ENCODE data around the gene GTF2F1. TPM values are rescaled to one million over a fixed set of nuclear protein-coding genes. Genes with fewer than 3 reads are reported as not detected.

The GTF2F1 gene
- total RNA-seq, 1 experiment from 2014 or later: 43.8 TPM

- ChIA-PET POLR2A (ENCODE audit: unreplicated experiment) (no interaction called here), CTCF (no interaction called here)
- Histone ChIP-seq H2AFZ (no peak within 1 kb of the TSS), H3K36me3 (ENCODE audit: low read depth) (no peaks in the 10 kb centered on the region), H3K9me2 (ENCODE audit: insufficient read depth) (no peaks in the 10 kb centered on the region), H3K27ac (no peak within 1 kb of the TSS), H3F3A (ENCODE audit: insufficient read depth, low read depth) (no peaks in the 10 kb centered on the region), H3K79me2 (ENCODE audit: low read depth) (no peaks in the 10 kb centered on the region), H3K4me2 (no peak within 1 kb of the TSS), H3K4me3 (no peak within 1 kb of the TSS), H4K20me1 (ENCODE audit: insufficient read depth) (no peaks in the 10 kb centered on the region), H3K4me1 (replicated peaks; ENCODE audit: insufficient read depth) (no peaks in the 10 kb centered on the region), H3K27me3 (ENCODE audit: insufficient read depth, low read depth) (no peaks in the 10 kb centered on the region), H3K9me3 (ENCODE audit: insufficient read depth, low read depth) (no peaks in the 10 kb centered on the region)
- DNase-seq: peak; percentile 31 to 36
- BruUV-seq (replicated peaks): no TSS peak
- TF ChIP-seq CTCF (conservative IDR thresholded peaks at IDR 0.05): no peak
- TF ChIP-seq EZH2 (IDR thresholded peaks at IDR 0.05; ENCODE audit: low read depth): no peak
- intact Hi-C loops (cut with micrococcal nuclease; ENCODE audit: unreplicated experiment): no loop called here
These were observed 59.5 kb downstream of the GTF2F1 start, which contains the start of gene ACER1 for GRCh38 chr19:6333439-6333838. TSS of gene ACER1 (minus strand) at chr19:6333612. CDS start at chr19:6333551, 61 bp downstream.

Small RNAs within 50 kb of the gene (microRNA-seq; reads per million reads assigned to microRNA genes)
- gene MIR3940 (ENCODE audit: borderline number of aligned reads, borderline replicate concordance): 53.9 reads per million, percentile 44 among the genes with 10 or more reads in this experiment
- gene MIR6790 (ENCODE audit: borderline number of aligned reads, borderline replicate concordance): not detected
- gene MIR6885 (ENCODE audit: borderline number of aligned reads, borderline replicate concordance): not detected

Other genes with a start within 250 kb of the GTF2F1 start
- gene MLLT1, start 113.2 kb downstream of the GTF2F1 start, total RNA-seq (2021): 36.8 and 44.2 TPM in 2 replicates
- not detected in 2 replicates for gene ACER1, start 59.6 kb downstream of the GTF2F1 start, total RNA-seq (2021)
- gene CLPP, start 31.6 kb downstream of the GTF2F1 start, total RNA-seq (2021): 63.7 and 65.3 TPM in 2 replicates
- 53.6 and 75.7 TPM in 2 replicates for gene ALKBH7, start 20.4 kb downstream of the GTF2F1 start, total RNA-seq (2021)
- 1.3 TPM in 2 replicates for gene PSPN, start 17.2 kb downstream of the GTF2F1 start, total RNA-seq (2021)
- gene KHSRP, start 31.6 kb upstream of the GTF2F1 start, total RNA-seq (2021): 201 and 288 TPM in 2 replicates
- gene SLC25A41, start 40.6 kb upstream of the GTF2F1 start, total RNA-seq (2021): not detected in 2 replicates
- 57.5 and 59.5 TPM in 2 replicates for gene SLC25A23, start 66.6 kb upstream of the GTF2F1 start, total RNA-seq (2021)
- gene CRB3, start 71.1 kb upstream of the GTF2F1 start, total RNA-seq (2021): 36.4 and 40.6 TPM in 2 replicates
- not detected in 2 replicates for gene DENND1C, start 88.6 kb upstream of the GTF2F1 start, total RNA-seq (2021)
- not detected in 2 replicates for gene TUBB4A, start 109.1 kb upstream of the GTF2F1 start, total RNA-seq (2021)
- gene TNFSF9, start 137.9 kb upstream of the GTF2F1 start, total RNA-seq (2021): 8.4 and 11.2 TPM in 2 replicates
- not detected in 2 replicates for gene CD70, start 198.0 kb upstream of the GTF2F1 start, total RNA-seq (2021)

All from PC-9 (cell line).